Endothelial cell of umbilical vein (primary cell): ENCODE data around the gene OR52D1. TPM values are rescaled to one million over a fixed set of nuclear protein-coding genes. Genes with fewer than 3 reads are reported as not detected.

ENCODE experiments used
- BruUV-seq: library from RNA; stranded (reverse); fragments of 400-500 nt; replicated peaks from 2 replicates; lab custom pipeline; 2021; lab: Mats Ljungman, UMichigan
- CTCF ChIA-PET: fragments of 300-600, 350-600 bp; sonication (Branson Sonifier 250); formaldehyde crosslinking; loops from one replicate; lab custom pipeline; 2021; ENCODE audit warnings: antibody characterized with exemption, inconsistent platforms; lab: Charles Lee
- POLR2A ChIA-PET: fragments of 300-600, 350-600 bp; sonication (Branson Sonifier 250); formaldehyde crosslinking; loops from one replicate; lab custom pipeline; 2021; ENCODE audit warnings: antibody characterized with exemption, inconsistent platforms; lab: Charles Lee
- DNase-seq: peaks from one replicate; pipeline ENCODE4 v3.0.0-alpha.2; 2011; ENCODE audit warnings: low read depth, low spot score
- FAIRE-seq: peaks from 2 replicates; lab custom pipeline; 2011; peaks lifted over from hg19 to GRCh38; lab: Jason Lieb, UNC
- H2AFZ ChIP-seq: 2 replicates; pipeline ENCODE4 v1.6.0; 2012; ENCODE audit warnings: low read depth, low read length, control low read depth, inconsistent platforms
- H3K27ac ChIP-seq: 2 replicates; pipeline ENCODE4 v1.5.1; 2011; ENCODE audit warnings: low read depth, mild to moderate bottlenecking, control low read depth, low read length, moderate library complexity; ENCODE audit not compliant: insufficient read depth
- H3K27me3 ChIP-seq, 2 experiments: 2 replicates each; pipeline versions ENCODE4 v1.6.0 to v1.6.1; 2011; ENCODE audit warnings: low read length in 2 of 2, mixed read lengths in 1 of 2; ENCODE audit not compliant: control insufficient read depth in 2 of 2, insufficient read depth in 2 of 2
- H3K36me3 ChIP-seq, 2 experiments: 2 replicates in 1 of 2; 3 replicates in 1 of 2; pipeline ENCODE4 v1.5.1; 2011; ENCODE audit warnings: low read length in 2 of 2, mild to moderate bottlenecking in 1 of 2, moderate library complexity in 1 of 2; ENCODE audit not compliant: control insufficient read depth in 2 of 2, insufficient read depth in 2 of 2; ENCODE audit errors: extremely low read depth in 1 of 2
- H3K4me1 ChIP-seq: 3 replicates; pipeline ENCODE4 v1.5.1; 2011; ENCODE audit warnings: mild to moderate bottlenecking, low read length; ENCODE audit not compliant: control insufficient read depth, insufficient read depth; ENCODE audit errors: extremely low read depth
- H3K4me2 ChIP-seq: 2 replicates; pipeline ENCODE4 v1.6.1; 2011; ENCODE audit warnings: low read length, control low read depth, mixed read lengths; ENCODE audit not compliant: insufficient read depth
- H3K4me3 ChIP-seq, 3 experiments: fragments of 200-600 bp in 1 of 3; sonication (generic), shearing (Covaris generic) in 1 of 3; replicated peaks in 1 of 3; 2 replicates each; pipeline ENCODE4 v1.5.1; 2011 to 2016; ENCODE audit warnings: control low read depth in 3 of 3, low read length in 3 of 3, mild to moderate bottlenecking in 2 of 3, inconsistent platforms in 1 of 3, low read depth in 1 of 3, moderate library complexity in 1 of 3; ENCODE audit not compliant: insufficient read depth in 1 of 3
- H3K79me2 ChIP-seq: 2 replicates; pipeline ENCODE4 v1.6.0; 2012; ENCODE audit warnings: low read length, inconsistent platforms; ENCODE audit not compliant: control insufficient read depth, insufficient read depth
- H3K9ac ChIP-seq: replicated peaks from 2 replicates; pipeline ENCODE3; 2011; ENCODE audit warnings: low read length, control low read depth; ENCODE audit not compliant: insufficient read depth; ENCODE audit errors: extremely low read depth
- H3K9me1 ChIP-seq: replicated peaks from 3 replicates; pipeline ENCODE4 v1.6.0; 2011; ENCODE audit warnings: mild to moderate bottlenecking, low read length; ENCODE audit not compliant: control insufficient read depth, insufficient read depth; ENCODE audit errors: extremely low read depth
- H3K9me3 ChIP-seq: replicated peaks from 2 replicates; pipeline ENCODE4 v1.5.1; 2012; ENCODE audit warnings: low read length, inconsistent platforms; ENCODE audit not compliant: control insufficient read depth, insufficient read depth
- H4K20me1 ChIP-seq: replicated peaks from 2 replicates; pipeline ENCODE3; 2011; ENCODE audit warnings: mild to moderate bottlenecking, low read length; ENCODE audit not compliant: control insufficient read depth, insufficient read depth; ENCODE audit errors: extremely low read depth
- CTCF ChIP-seq, 2 donors: IDR thresholded peaks; 1 replicate in 1 of 2; 2 replicates in 1 of 2; pipeline ENCODE4 v1.5.1; 2011; ENCODE audit warnings: low read length in 2 of 2, mild to moderate bottlenecking in 2 of 2, moderate library complexity in 2 of 2, control low read depth in 1 of 2, inconsistent platforms in 1 of 2, low read depth in 1 of 2; ENCODE audit not compliant: insufficient read depth in 1 of 2; ENCODE audit errors: extremely low read depth in 1 of 2
- EZH2 ChIP-seq: IDR thresholded peaks from 2 replicates; pipeline ENCODE4 v1.6.1; 2012; ENCODE audit warnings: borderline replicate concordance, low read depth, mild to moderate bottlenecking, moderate library complexity, low read length, inconsistent platforms; ENCODE audit not compliant: severe bottlenecking
- FOS ChIP-seq: IDR thresholded peaks from 2 replicates; pipeline ENCODE4 v1.6.1; 2011; ENCODE audit warnings: mild to moderate bottlenecking, low read length, moderate library complexity, borderline replicate concordance; ENCODE audit not compliant: insufficient read depth
- GATA2 ChIP-seq: IDR thresholded peaks from 2 replicates; pipeline ENCODE4 v1.7.0; 2011; ENCODE audit warnings: low read depth, mild to moderate bottlenecking, moderate library complexity, mixed read lengths, low read length; ENCODE audit not compliant: insufficient read length, insufficient read depth
- JUN ChIP-seq: IDR thresholded peaks from 2 replicates; pipeline ENCODE4 v1.6.1; 2011; ENCODE audit warnings: borderline replicate concordance, low read depth; ENCODE audit not compliant: insufficient read length, insufficient read depth
- MAX ChIP-seq: IDR thresholded peaks from 2 replicates; pipeline ENCODE4 v1.6.1; 2011; ENCODE audit not compliant: insufficient read depth, insufficient read length
- MYC ChIP-seq: IDR thresholded peaks from one replicate; pipeline ENCODE4 v1.6.1; 2011; ENCODE audit warnings: mild to moderate bottlenecking, low read depth, low read length
- POLR2A ChIP-seq: IDR thresholded peaks from 2 replicates; pipeline ENCODE4 v1.6.1; 2012; ENCODE audit warnings: low read depth, mild to moderate bottlenecking, control low read depth, low read length
- POLR2AphosphoS5 ChIP-seq: IDR thresholded peaks from 2 replicates; pipeline ENCODE4 v1.6.1; 2012; ENCODE audit warnings: low read depth, mild to moderate bottlenecking, control low read depth, low read length, moderate library complexity; ENCODE audit not compliant: insufficient read depth
- dilution Hi-C: fragments of 300-500 bp; cut with MboI; formaldehyde crosslinking; loops from one replicate; pipeline ENCODE4 v1.15.0; 2019; ENCODE audit warnings: low sequenced_read_pairs; ENCODE audit not compliant: extremely low pct_ligation_motif_present
- intact Hi-C: fragments of 100-400 bp; cut with micrococcal nuclease; formaldehyde crosslinking; loops from one replicate; pipeline ENCODE4 v1.10.0; 2022
- polyA plus RNA-seq, 4 experiments: library from polyadenylated mRNA; depleted of rRNA in 3 of 4; stranded (reverse) in 3 of 4; unstranded in 1 of 4; fragments of >200 nt; gene quantifications; 2 replicates each; pipeline versions ENCODE4 v1.2.1 to v1.2.3, GENCODE V29; 2011 to 2012; ENCODE audit warnings: missing spikeins in 1 of 4
- total RNA-seq: library from RNA; stranded (reverse); gene quantifications from 2 replicates; pipeline ENCODE4 v1.2.3, GENCODE V29; 2021

OR52D1 gene
- total and polyA plus RNA-seq, 2 donors (not counting 3 experiments of a cell fraction or from before 2014, with no cell fraction given) = not detected

- TF ChIP-seq FOS (no peak), JUN (no peak)
- no TSS peak for BruUV-seq
- FAIRE-seq = no peak
- DNase-seq = no peak
- Histone ChIP-seq H3K27me3 (no peaks in the 10 kb centered on the region), H3K9ac (no peak overlapping the region), H3K4me2 (no peak overlapping the region), H4K20me1 (no peaks in the 10 kb centered on the region), H2AFZ (no peak overlapping the region), H3K4me1 (no peaks in the 10 kb centered on the region), H3K27ac (no peak overlapping the region), H3K36me3 (no peaks in the 10 kb centered on the region), H3K79me2 (no peaks in the 10 kb centered on the region), H3K4me3 (no peak overlapping the region), H3K9me3 (no peaks in the 10 kb centered on the region), H3K9me1 (no peaks in the 10 kb centered on the region)
- dilution Hi-C loops (no loop called here), intact Hi-C loops (no loop called here)
- CTCF ChIA-PET = interaction anchor here (0.6 kb wide), 1 partner anchor 30 kb away, joined by 5 read pairs; no protein-coding TSS in a partner anchor
- POLR2A ChIA-PET = no interaction called here
Measured at GRCh38 chr11:5522308-5522707, 33.8 kb downstream of the OR52D1 start.

- dilution Hi-C loops (no loop called here), intact Hi-C loops (no loop called here)
- Histone ChIP-seq H3K9me1 (no peaks in the 10 kb centered on the region), H3K9ac (no peak overlapping the region), H3K4me1 (no peaks in the 10 kb centered on the region), H3K4me2 (no peak overlapping the region), H3K27ac (no peak overlapping the region), H3K36me3 (no peaks in the 10 kb centered on the region), H3K9me3 (no peaks in the 10 kb centered on the region), H2AFZ (no peak overlapping the region), H3K79me2 (no peaks in the 10 kb centered on the region), H4K20me1 (no peaks in the 10 kb centered on the region), H3K4me3 (no peak overlapping the region), H3K27me3 (no peaks in the 10 kb centered on the region)
- DNase-seq (no peak), FAIRE-seq (no peak)
- no TSS peak for BruUV-seq
- POLR2A ChIA-PET = no interaction called here
- TF ChIP-seq FOS (no peak), EZH2 (no peak), JUN (no peak), CTCF (IDR thresholded peaks at IDR 0.05; ENCODE audit: extremely low read depth in 1 of 2, insufficient read depth in 1 of 2, low read depth in 1 of 2, low read length in 2 of 2) (no peak), GATA2 (no peak), POLR2A (no peak), MAX (no peak), POLR2AphosphoS5 (no peak), MYC (no peak)
- CTCF ChIA-PET = no interaction called here
Measured at GRCh38 chr11:5524756-5525155, 36.3 kb downstream of the OR52D1 start.
